ENCODE measurements around the gene UGT1A8.

DNA sequence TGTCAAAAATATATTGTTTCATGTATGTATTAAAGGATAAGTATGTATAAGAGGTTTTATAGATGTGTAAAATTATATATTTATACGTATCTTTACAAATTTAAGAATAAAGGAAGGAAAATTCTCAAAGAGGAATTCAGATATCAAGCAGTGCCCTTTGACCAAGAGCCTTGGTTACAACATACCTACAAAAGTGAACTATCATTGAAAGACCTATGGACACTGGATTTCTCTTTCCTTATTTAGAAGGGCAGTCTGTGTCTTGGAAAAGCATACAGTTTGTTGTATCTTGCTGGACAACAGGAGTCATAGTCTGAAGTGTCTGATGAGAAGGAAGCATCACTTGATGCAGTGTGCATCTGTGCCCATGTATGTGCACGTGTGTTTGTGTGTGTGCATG lies 29.0 kb upstream of the UGT1A8 start:
- TF ChIP-seq GATA2 (IDR thresholded peaks at IDR 0.05; ENCODE audit: low read depth, low read length) (no peak), GATA3 (IDR thresholded peaks at IDR 0.05; ENCODE audit: low read depth, low read length) (no peak)

Measured in SH-SY5Y (cell line).